ENCODE measurements around the gene RUNDC3A. TPM values are rescaled to one million over a fixed set of nuclear protein-coding genes. Genes with fewer than 3 reads are reported as not detected.

RUNDC3A gene
- total and polyA plus RNA-seq, 2 of the 13 experiments (the other 11 are each of a cell fraction or from before 2014, with no cell fraction given): 0.25 TPM; not detected in 1

DNA sequence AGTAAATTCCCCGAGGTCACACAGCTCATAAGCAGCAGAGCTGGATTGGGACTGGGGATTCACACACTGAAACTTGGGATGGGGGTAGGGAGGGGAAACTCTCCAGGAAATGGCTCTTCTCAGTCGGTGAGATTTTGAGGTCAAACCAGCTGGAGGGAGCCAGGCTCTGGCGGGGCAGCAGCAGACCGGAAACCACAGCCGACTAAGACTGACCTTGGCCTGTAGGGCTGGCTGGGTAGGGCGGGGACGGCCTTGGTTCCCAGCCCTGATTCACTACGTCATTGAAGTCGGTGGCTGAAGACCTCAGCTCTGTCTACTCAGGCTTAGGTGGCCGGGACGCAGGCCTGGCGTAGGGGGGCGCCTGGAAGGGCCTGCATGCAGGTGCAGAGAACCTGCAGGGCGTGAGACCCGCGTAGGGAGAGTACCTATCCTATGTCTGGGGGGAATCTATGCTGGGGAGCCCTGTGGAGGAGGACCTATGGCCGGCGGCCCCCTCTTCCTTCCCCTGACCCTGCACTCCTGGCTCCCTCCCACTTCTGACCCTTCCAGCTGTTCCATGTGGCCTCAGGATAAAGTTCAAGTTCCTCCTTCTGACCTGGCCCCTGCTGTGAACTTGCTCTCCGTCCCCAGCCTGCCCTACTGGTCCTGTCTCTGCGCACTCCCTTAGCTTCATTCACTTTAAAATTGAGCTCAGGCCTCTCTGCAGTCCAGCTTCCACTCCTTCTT, 28.6 kb upstream of the RUNDC3A start (continued):
- TF ChIP-seq ZBTB38 (CRISPR knock-in tag; IDR thresholded peaks at IDR 0.05) (peak; percentile 24; the same call in 1 of the 2 replicates), POLR2A (IDR thresholded peaks at IDR 0.05; ENCODE audit: insufficient read depth in 1 of 2, low read depth in 2 of 2, low read length in 2 of 2) (no peak), MYNN (CRISPR knock-in tag; IDR thresholded peaks at IDR 0.05; ENCODE audit: low read depth) (no peak), SOX6 (IDR thresholded peaks at IDR 0.05) (no peak), SOX6 (CRISPR knock-in tag; IDR thresholded peaks at IDR 0.05) (peak; percentile 66), ELF3 (CRISPR knock-in tag; IDR thresholded peaks at IDR 0.05) (peak; percentile 90), ZNF124 (CRISPR knock-in tag; IDR thresholded peaks at IDR 0.05) (0 out of 2 replicates have a peak, but pooled peaks have one; percentile 27), SMAD3 (CRISPR knock-in tag; IDR thresholded peaks at IDR 0.05) (0 out of 2 replicates have a peak, but pooled peaks have one; percentile 57), ZNF292 (CRISPR knock-in tag; IDR thresholded peaks at IDR 0.05; ENCODE audit: borderline replicate concordance, low read depth) (peak; percentile 55; the same call in 1 of the 2 replicates), ELF1 (CRISPR knock-in tag; IDR thresholded peaks at IDR 0.05) (peak; percentile 69), CHCHD3 (CRISPR knock-in tag; IDR thresholded peaks at IDR 0.05) (0 out of 2 replicates have a peak, but pooled peaks have one; percentile 61), ZNF616 (CRISPR knock-in tag; IDR thresholded peaks at IDR 0.05; ENCODE audit: low read depth) (no peak), ZNF34 (CRISPR knock-in tag; IDR thresholded peaks at IDR 0.05; ENCODE audit: borderline replicate concordance) (0 out of 2 replicates have a peak, but pooled peaks have one; percentile 41), TOPORS (CRISPR knock-in tag; IDR thresholded peaks at IDR 0.05) (no peak), PHF21A (CRISPR knock-in tag; IDR thresholded peaks at IDR 0.05) (peak; percentile 78; the same call in 1 of the 2 replicates), ZSCAN9 (CRISPR knock-in tag; IDR thresholded peaks at IDR 0.05; ENCODE audit: borderline replicate concordance) (peak; percentile 82)
- TF ChIP-seq, protein P1, sequence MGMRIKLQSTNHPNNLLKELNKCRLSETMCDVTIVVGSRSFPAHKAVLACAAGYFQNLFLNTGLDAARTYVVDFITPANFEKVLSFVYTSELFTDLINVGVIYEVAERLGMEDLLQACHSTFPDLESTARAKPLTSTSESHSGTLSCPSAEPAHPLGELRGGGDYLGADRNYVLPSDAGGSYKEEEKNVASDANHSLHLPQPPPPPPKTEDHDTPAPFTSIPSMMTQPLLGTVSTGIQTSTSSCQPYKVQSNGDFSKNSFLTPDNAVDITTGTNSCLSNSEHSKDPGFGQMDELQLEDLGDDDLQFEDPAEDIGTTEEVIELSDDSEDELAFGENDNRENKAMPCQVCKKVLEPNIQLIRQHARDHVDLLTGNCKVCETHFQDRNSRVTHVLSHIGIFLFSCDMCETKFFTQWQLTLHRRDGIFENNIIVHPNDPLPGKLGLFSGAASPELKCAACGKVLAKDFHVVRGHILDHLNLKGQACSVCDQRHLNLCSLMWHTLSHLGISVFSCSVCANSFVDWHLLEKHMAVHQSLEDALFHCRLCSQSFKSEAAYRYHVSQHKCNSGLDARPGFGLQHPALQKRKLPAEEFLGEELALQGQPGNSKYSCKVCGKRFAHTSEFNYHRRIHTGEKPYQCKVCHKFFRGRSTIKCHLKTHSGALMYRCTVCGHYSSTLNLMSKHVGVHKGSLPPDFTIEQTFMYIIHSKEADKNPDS (CRISPR knock-in tag; IDR thresholded peaks at IDR 0.05): no peak
- TF ChIP-seq, protein P2, sequence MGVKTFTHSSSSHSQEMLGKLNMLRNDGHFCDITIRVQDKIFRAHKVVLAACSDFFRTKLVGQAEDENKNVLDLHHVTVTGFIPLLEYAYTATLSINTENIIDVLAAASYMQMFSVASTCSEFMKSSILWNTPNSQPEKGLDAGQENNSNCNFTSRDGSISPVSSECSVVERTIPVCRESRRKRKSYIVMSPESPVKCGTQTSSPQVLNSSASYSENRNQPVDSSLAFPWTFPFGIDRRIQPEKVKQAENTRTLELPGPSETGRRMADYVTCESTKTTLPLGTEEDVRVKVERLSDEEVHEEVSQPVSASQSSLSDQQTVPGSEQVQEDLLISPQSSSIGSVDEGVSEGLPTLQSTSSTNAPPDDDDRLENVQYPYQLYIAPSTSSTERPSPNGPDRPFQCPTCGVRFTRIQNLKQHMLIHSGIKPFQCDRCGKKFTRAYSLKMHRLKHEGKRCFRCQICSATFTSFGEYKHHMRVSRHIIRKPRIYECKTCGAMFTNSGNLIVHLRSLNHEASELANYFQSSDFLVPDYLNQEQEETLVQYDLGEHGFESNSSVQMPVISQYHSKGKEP (CRISPR knock-in tag; IDR thresholded peaks at IDR 0.05): no peak
- TF ChIP-seq, protein P3, sequence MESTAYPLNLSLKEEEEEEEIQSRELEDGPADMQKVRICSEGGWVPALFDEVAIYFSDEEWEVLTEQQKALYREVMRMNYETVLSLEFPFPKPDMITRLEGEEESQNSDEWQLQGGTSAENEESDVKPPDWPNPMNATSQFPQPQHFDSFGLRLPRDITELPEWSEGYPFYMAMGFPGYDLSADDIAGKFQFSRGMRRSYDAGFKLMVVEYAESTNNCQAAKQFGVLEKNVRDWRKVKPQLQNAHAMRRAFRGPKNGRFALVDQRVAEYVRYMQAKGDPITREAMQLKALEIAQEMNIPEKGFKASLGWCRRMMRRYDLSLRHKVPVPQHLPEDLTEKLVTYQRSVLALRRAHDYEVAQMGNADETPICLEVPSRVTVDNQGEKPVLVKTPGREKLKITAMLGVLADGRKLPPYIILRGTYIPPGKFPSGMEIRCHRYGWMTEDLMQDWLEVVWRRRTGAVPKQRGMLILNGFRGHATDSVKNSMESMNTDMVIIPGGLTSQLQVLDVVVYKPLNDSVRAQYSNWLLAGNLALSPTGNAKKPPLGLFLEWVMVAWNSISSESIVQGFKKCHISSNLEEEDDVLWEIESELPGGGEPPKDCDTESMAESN (CRISPR knock-in tag; conservative IDR thresholded peaks at IDR 0.05): 0 out of 2 replicates have a peak, but pooled peaks have one; percentile 70
- TF ChIP-seq, protein P4, sequence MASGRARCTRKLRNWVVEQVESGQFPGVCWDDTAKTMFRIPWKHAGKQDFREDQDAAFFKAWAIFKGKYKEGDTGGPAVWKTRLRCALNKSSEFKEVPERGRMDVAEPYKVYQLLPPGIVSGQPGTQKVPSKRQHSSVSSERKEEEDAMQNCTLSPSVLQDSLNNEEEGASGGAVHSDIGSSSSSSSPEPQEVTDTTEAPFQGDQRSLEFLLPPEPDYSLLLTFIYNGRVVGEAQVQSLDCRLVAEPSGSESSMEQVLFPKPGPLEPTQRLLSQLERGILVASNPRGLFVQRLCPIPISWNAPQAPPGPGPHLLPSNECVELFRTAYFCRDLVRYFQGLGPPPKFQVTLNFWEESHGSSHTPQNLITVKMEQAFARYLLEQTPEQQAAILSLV (CRISPR knock-in tag; IDR thresholded peaks at IDR 0.05; ENCODE audit: borderline replicate concordance): peak; percentile 52; the same call in 1 of the 2 replicates
- TF ChIP-seq, protein P5, sequence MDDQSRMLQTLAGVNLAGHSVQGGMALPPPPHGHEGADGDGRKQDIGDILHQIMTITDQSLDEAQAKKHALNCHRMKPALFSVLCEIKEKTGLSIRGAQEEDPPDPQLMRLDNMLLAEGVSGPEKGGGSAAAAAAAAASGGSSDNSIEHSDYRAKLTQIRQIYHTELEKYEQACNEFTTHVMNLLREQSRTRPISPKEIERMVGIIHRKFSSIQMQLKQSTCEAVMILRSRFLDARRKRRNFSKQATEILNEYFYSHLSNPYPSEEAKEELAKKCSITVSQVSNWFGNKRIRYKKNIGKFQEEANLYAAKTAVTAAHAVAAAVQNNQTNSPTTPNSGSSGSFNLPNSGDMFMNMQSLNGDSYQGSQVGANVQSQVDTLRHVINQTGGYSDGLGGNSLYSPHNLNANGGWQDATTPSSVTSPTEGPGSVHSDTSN (CRISPR knock-in tag; IDR thresholded peaks at IDR 0.05; ENCODE audit: borderline replicate concordance): no peak
